ENCODE data around the gene ARFGAP1.
"Not testable (repeated sequence)": the region's sequence is repeated elsewhere in the genome, so short reads cannot be mapped to it uniquely, and the experiment has no call there.

ARFGAP1 gene

DNA sequence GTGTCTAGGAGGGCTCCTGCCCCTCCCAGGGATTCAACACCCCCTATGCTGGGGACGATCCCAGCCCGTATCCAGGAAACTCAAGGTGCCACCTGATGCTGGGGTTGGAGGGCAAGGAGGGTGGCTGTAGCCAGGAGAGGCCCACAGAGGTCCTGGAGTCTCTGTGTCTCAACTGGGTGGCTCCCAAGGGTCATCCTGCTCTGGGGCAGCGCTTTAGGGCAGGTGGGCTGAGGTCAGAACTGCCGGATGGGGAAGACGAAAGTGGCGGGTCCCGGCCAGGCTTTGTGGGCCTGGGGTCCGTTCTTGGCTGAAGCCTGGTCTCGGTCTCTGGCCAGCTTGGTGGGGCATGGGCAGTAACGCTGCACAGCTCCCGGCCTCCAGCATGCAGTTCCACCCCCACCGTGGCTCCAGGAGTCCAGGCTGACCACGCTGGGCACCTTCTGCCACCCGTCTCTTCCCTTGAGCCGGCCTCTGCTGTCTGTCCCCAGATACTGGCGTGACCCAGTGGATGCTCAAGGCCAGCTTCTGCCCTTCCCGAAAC is 17.6 kb downstream of the ARFGAP1 start:
- no peak for DNase-seq (ENCODE audit: low read depth, low spot score)

DNA sequence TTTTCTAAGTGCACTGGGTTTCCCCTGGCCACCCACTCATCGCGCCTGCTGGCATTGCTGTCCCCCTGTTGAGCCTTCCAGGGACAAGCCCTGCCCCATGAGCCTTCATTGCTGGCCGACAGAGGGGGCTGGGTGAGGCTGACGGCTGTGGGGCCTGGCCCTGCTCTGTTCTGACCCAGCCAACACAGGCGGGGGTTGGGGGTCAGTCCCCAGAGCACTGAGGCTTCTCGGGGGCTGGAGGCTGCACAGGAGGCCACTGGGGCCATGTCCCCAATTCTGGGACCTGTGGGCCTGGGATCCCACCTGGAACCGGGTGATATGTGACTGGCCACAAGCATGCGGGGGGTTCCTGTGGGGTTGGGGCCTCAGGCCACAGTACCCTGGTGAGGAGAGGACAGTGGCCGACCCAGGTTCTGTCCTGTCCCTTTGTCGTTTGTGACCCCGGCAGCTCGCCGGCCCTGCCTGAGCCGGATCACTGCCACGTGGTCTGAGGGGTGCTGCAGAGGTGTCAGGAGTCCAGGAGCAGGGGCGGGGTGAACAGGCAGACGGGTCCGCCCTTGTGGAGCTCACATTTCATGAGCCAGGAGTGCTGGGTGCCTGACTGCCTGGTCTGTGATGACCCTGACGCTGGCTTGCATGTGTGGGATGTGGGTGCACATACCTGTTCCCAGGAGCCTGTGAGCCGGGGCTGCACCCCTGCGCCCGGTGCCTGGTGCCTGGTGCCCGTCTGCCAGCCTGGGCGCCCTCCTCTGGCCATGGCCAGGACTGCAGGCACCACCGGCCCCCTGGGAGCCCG is 18.3 kb downstream of the ARFGAP1 start:
- no peak for DNase-seq (ENCODE audit: low read depth, low spot score)

GRCh38 chr20:63291811-63292210 is 19.2 kb downstream of the ARFGAP1 start:
- DNase-seq (ENCODE audit: low read depth, low spot score) = no peak

DNA sequence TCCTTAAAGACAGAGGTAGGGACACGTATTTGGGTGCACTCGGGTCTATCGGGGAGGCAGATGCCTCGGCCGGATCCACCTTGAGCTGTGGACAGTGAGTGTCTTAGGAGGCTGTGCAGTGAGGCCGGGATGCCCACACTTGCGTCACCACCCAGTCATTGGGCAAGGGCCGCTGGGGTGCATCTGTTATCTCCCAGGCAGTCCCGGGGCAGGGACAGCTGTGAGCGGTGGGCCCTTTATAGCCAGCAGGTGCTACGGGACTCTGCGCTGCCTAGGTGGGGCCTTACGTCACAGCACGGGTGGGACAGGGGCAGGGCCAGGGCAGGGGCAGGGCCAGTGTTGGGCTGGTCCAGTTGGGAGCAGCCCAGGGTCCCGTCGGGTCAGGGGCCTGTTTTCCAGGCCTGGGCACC is 19.7 kb downstream of the ARFGAP1 start:
- DNase-seq (ENCODE audit: low read depth, low spot score) = no peak

- no peak for DNase-seq (ENCODE audit: low read depth, low spot score)
Observed at GRCh38 chr20:63292904-63293303, 20.3 kb downstream of the ARFGAP1 start, which contains the start of gene COL20A1. COL20A1 (plus strand) TSS chr20:63293186; CDS start chr20:63295108, 1,922 bp downstream.

- no peak for DNase-seq (ENCODE audit: low read depth, low spot score)
Observed at GRCh38 chr20:63293456-63293855, 20.8 kb downstream of the ARFGAP1 start.

DNA sequence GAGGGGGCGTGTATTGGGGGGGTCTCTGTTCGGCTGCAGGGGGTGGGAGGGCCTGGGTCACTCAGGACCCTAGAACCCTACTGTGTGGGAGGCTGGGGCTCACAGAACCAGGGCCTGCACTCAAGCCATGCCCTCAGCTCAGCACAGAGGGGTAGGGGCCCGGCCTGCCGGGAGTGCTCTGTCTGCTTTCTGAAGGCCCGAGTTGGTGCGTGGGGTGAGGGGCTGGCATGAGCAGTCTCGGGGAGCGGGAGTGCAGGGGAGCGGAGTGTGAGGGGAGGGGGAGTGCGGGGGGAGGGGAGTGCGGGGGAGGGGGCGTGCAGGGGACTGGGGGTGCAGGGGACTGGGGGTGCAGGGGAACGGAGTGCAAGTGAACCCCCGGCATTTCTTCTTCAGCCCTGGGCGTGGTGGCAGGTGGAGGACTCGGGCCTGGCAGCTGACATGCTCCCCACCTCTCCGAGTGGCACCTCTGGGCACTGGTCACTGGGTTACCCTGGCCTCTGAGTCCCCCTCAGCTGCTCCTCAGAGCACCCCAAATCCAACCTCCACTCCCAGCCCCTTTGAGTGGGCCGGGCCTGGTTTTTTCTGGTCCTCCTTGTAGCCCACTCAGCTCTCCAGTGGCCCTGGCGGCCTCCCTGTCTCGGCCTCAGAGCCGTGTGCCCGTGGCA is 21.4 kb downstream of the ARFGAP1 start:
- DNase-seq (ENCODE audit: low read depth, low spot score) = no peak

GRCh38 chr20:63294536-63294900 is 21.9 kb downstream of the ARFGAP1 start:
- no peak for DNase-seq (ENCODE audit: low read depth, low spot score)

GRCh38 chr20:63295018-63295417 is 22.4 kb downstream of the ARFGAP1 start:
- no peak for DNase-seq (ENCODE audit: low read depth, low spot score)

DNA sequence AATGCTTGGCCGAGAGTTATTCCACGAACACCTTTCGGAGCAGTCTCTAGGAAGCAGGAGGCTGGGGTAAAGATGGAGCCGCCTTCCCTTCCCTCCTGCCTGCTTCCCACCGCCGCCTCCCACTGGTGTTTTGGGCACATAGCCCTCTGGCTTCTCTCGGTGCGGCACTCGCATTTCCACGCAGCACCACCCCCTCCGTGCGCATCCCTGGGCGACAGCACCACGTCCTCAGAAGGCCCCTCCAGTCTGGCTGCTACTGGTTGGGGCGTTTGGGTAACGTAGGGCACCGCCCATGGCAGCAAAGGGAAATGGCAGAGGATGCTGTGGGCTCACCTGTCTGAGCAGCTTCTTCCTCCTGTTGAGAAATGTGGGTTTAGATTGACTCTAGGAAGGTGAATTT is 22.8 kb downstream of the ARFGAP1 start:
- no peak for DNase-seq (ENCODE audit: low read depth, low spot score)

DNA sequence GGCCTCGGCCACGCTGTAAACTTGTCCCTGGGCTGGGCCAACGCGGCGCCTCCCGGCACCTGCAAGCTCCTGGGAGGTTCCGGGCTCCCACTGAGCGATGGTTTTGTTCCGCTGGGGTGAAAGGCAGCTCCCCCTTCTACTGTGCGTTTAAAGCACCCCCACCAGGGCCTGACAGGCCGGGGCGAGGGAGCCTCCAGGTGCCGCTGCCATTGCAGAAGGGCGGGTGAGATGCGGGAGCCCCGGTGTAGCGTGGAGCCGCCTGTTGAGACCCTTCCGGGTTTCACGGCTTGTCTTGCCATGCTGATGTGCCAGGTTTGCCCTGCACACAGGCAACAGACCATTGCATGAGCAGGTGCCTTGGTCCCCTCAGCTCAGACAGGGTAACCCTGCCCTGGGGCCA is 23.2 kb downstream of the ARFGAP1 start:
- no peak for DNase-seq (ENCODE audit: low read depth, low spot score)

GRCh38 chr20:63296531-63297299 is 24.1 kb downstream of the ARFGAP1 start:
- DNase-seq (ENCODE audit: low read depth, low spot score) = no peak

DNA sequence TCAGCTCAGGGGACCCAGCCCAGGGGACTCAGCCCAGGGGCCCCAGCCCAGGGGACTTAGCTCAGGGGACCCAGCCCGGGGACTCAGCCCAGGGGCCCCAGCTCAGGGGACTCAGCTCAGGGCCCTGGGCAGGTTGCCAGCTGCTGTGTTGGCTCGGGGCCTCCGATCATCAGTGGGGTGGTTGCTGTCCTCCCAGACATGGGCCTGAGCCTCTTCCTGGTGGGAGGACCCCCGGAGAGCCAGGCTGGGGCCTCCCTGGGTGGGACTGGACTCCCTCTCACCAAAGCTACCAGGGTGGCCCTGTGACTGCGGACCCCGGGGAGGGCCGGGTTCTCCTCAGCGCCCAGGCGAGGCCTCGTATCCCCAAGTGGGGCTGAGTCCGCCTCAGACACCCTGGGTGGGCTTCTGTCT is 24.8 kb downstream of the ARFGAP1 start:
- DNase-seq (ENCODE audit: low read depth, low spot score) = no peak

GRCh38 chr20:63297796-63298572 is 25.4 kb downstream of the ARFGAP1 start:
- no peak for DNase-seq (ENCODE audit: low read depth, low spot score)

GRCh38 chr20:63298731-63299312 is 26.2 kb downstream of the ARFGAP1 start:
- DNase-seq (ENCODE audit: low read depth, low spot score) = no peak

GRCh38 chr20:63301671-63302070 is 29.1 kb downstream of the ARFGAP1 start:
- DNase-seq (ENCODE audit: low read depth, low spot score) = no peak

DNA sequence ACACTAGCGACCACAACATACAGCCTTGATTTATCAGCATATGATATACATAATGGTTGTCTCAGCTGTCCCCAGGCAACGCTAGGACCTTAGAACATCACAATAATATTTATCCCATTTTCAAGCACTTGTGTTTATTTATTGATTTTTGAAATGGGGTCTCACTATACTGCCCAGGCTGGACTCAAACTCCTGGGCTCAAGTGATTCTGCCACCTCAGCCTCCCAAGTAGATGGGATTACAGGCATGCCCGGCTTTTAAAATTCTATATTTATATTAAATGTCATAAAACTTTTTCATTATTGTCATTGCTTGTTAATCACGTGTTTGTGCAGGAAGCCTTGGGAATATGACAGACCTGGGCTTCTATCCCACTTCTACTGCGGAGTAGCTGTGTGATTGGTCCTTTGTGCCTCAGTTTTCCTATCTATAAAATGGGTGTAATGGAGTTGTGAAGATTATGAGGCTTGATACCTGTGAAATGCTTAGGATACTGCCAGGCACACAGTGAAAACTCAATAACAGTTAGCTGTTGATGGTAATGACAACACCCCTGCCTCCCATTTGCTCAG is 30.6 kb downstream of the ARFGAP1 start:
- DNase-seq (ENCODE audit: low read depth, low spot score) = no peak

DNA sequence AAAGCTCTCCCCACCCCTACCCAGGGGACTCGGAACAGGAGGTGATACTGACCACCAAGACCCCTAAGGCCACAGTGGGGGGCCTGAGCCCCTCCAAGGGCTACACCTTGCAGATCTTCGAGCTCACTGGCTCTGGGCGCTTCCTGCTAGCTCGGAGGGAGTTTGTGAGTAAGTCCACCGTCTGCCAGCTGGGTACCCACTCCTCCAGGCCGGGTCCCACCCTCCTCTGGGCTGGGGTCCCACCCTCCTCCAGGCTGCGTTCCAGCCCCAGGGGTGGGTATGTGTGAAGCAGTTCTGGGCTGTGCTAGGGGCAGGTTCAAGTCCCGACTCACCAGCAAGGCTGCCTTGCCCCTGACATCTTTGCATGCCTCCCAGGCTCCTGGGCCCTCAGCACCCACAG is 32.8 kb downstream of the ARFGAP1 start:
- no peak for DNase-seq (ENCODE audit: low read depth, low spot score)

DNA sequence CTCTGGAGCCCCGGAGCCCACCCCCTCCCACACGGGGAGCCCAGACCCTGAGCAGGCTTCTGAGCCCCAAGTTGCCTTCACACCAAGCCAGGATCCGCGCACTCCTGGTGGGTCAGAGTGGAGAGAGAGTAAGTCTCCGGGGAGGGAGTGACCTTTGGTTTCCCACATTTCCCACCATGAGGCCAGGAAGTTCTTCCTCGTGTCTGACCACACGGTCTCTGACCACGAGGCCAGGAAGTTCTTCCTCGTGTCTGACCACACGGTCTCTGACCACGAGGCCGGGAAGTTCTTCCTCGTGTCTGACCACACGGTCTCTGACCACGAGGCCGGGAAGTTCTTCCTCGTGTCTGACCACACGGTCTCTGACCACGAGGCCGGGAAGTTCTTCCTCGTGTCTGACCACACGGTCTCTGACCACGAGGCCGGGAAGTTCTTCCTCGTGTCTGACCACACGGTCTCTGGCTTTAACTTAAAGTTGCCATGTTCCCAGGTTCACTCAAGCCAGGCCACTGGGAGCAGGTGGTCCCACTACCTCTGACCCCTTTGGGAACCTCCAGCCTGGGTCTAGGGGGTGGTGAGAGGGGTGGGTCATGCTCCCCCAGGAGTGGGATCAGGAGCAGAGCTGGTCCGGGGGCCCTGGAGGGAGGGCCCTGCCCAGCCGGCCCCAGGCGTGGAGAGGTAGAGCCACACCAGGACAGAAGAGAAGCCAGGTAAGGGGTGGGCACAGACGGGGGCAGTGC is 33.5 kb downstream of the ARFGAP1 start:
- DNase-seq (ENCODE audit: low read depth, low spot score) = not testable (repeated sequence)
